Measurements from ENCODE around the gene RFX7.

GRCh38 chr15:56222302-56222701, 21.4 kb downstream of the RFX7 start:
- TF ChIP-seq CTCF (IDR thresholded peaks at IDR 0.05; ENCODE audit: control extremely low read depth in 1 of 3, insufficient read depth in 1 of 3, low read depth in 1 of 3, low read length in 3 of 3) = no peak
- TF ChIP-seq ZNF274 (IDR thresholded peaks at IDR 0.05; ENCODE audit: borderline replicate concordance, extremely low read depth, low read length) = no peak

All from H1 (cell line).